OCI-LY1 (cell line): ENCODE results near the gene STXBP3.

Experiments
- EZH2 ChIP-seq: fragments of 200-600 bp; sonication (generic), shearing (Covaris generic); IDR thresholded peaks from 2 replicates; pipeline ENCODE4 v1.8.0; 2017; ENCODE audit warnings: borderline replicate concordance, mixed run types, mild to moderate bottlenecking, antibody characterized with exemption, low read length, moderate library complexity, mixed read lengths
- TF ChIP-seq, protein P1 (sequence below): fragments of 200-600 bp; sonication (generic), shearing (Covaris generic); IDR thresholded peaks from 2 replicates; pipeline ENCODE4 v1.5.1; 2017; ENCODE audit warnings: mild to moderate bottlenecking, antibody characterized with exemption, low read length, moderate library complexity, mixed read lengths

DNA sequence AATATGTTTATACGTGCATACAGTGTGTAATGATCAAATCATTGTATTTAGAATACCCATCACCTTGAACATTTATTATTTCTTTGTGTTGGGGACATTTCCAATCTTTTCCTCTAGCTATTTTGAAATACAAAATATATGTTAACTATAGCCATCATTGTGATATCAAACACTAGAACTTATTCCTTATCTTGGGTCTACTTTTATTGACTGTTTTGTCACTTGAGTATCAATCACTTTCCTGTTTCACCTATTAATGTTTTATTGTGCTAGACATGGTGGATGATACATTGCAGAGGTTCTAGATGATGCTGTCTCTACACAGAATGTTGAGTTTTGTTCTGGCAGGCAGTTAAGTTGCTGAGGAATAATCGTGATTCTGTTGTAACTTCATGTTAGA, 45.9 kb downstream of the STXBP3 start:
- no peak for TF ChIP-seq EZH2
- TF ChIP-seq, protein P1, sequence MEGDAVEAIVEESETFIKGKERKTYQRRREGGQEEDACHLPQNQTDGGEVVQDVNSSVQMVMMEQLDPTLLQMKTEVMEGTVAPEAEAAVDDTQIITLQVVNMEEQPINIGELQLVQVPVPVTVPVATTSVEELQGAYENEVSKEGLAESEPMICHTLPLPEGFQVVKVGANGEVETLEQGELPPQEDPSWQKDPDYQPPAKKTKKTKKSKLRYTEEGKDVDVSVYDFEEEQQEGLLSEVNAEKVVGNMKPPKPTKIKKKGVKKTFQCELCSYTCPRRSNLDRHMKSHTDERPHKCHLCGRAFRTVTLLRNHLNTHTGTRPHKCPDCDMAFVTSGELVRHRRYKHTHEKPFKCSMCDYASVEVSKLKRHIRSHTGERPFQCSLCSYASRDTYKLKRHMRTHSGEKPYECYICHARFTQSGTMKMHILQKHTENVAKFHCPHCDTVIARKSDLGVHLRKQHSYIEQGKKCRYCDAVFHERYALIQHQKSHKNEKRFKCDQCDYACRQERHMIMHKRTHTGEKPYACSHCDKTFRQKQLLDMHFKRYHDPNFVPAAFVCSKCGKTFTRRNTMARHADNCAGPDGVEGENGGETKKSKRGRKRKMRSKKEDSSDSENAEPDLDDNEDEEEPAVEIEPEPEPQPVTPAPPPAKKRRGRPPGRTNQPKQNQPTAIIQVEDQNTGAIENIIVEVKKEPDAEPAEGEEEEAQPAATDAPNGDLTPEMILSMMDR, result no peak
